ENCODE results near the gene TMEM245. TPM values are rescaled to one million over a fixed set of nuclear protein-coding genes. Genes with fewer than 3 reads are reported as not detected.

TMEM245 gene
- total and polyA plus RNA-seq, 2 experiments from 2014 or later: 20.8 to 30.2 TPM

GRCh38 chr9:109166171-109166770 lies 46.5 kb upstream of the TMEM245 start:
- H3K9me3 ChIP-seq (ENCODE audit: low read depth): no peaks in the 10 kb centered on the region
- no peak overlapping the region for H3K9ac ChIP-seq
- H2AFZ ChIP-seq: no peak overlapping the region
- TF ChIP-seq EZH2 (IDR thresholded peaks at IDR 0.05; ENCODE audit: insufficient read depth, poor library complexity, severe bottlenecking): no peak
- TF ChIP-seq EZH2phosphoT487 (IDR thresholded peaks at IDR 0.05; ENCODE audit: insufficient read depth, low read depth): no peak
- no peaks in the 10 kb centered on the region for H4K20me1 ChIP-seq (ENCODE audit: insufficient read depth)
- H3K79me2 ChIP-seq (ENCODE audit: insufficient read depth): no peaks in the 10 kb centered on the region
- peaks cover 54% of the 10 kb centered on the region for H3K27me3 ChIP-seq (replicated peaks; ENCODE audit: insufficient read depth)
- H3K27ac ChIP-seq: no peak overlapping the region
- H3K4me3 ChIP-seq: no peak overlapping the region
- H3F3A ChIP-seq (ENCODE audit: insufficient read depth): no peaks in the 10 kb centered on the region
- no peaks in the 10 kb centered on the region for H3K36me3 ChIP-seq (ENCODE audit: low read depth)
- H3K9me2 ChIP-seq (ENCODE audit: insufficient read depth): no peaks in the 10 kb centered on the region
- H3K4me1 ChIP-seq (ENCODE audit: insufficient read depth): no peaks in the 10 kb centered on the region
- no peak overlapping the region for H3K4me2 ChIP-seq (ENCODE audit: unreplicated experiment)
- DNase-seq: no peak
- WGBS, 2 experiments (ENCODE audit: low coverage in 1 of 2, low lambda C conversion rate in 2 of 2, missing lambda C conversion rate in 2 of 2): 77 to 95% methylated on average over 10 to 16 of the region's 16 CpGs
- in situ Hi-C loops (cut with MboI): no loop called here

GRCh38 chr9:109164042-109164441 lies 44.3 kb upstream of the TMEM245 start:
- DNase-seq: no peak
- no peak overlapping the region for H2AFZ ChIP-seq
- H3K9me2 ChIP-seq (ENCODE audit: insufficient read depth): no peaks in the 10 kb centered on the region
- WGBS, 2 experiments (ENCODE audit: low coverage in 1 of 2, low lambda C conversion rate in 2 of 2, missing lambda C conversion rate in 2 of 2): 89 to 91% methylated on average over 5 of the region's 5 CpGs
- in situ Hi-C loops (cut with MboI): no loop called here
- no peak overlapping the region for H3K27ac ChIP-seq
- no peak overlapping the region for H3K4me2 ChIP-seq (ENCODE audit: unreplicated experiment)
- no peaks in the 10 kb centered on the region for H3K36me3 ChIP-seq (ENCODE audit: low read depth)
- no peaks in the 10 kb centered on the region for H3K79me2 ChIP-seq (ENCODE audit: insufficient read depth)
- no peaks in the 10 kb centered on the region for H4K20me1 ChIP-seq (ENCODE audit: insufficient read depth)
- H3K4me1 ChIP-seq (ENCODE audit: insufficient read depth): no peaks in the 10 kb centered on the region
- no peak overlapping the region for H3K4me3 ChIP-seq
- peaks cover 54% of the 10 kb centered on the region for H3K27me3 ChIP-seq (replicated peaks; ENCODE audit: insufficient read depth)
- 0 out of 2 replicates have a peak, but pooled peaks cover under 1% of the 10 kb centered on the region for H3F3A ChIP-seq (ENCODE audit: insufficient read depth)
- no peak for TF ChIP-seq EZH2phosphoT487 (IDR thresholded peaks at IDR 0.05; ENCODE audit: insufficient read depth, low read depth)
- no peak for TF ChIP-seq EZH2 (IDR thresholded peaks at IDR 0.05; ENCODE audit: insufficient read depth, poor library complexity, severe bottlenecking)
- H3K9ac ChIP-seq: no peak overlapping the region
- H3K9me3 ChIP-seq (ENCODE audit: low read depth): no peaks in the 10 kb centered on the region

- 66 to 83% methylated on average over 1 of the region's 1 CpG for WGBS, 2 experiments (ENCODE audit: low coverage in 1 of 2, low lambda C conversion rate in 2 of 2, missing lambda C conversion rate in 2 of 2)
- 0 out of 2 replicates have a peak, but pooled peaks cover 5% of the 10 kb centered on the region for H3F3A ChIP-seq (ENCODE audit: insufficient read depth)
- no peaks in the 10 kb centered on the region for H3K36me3 ChIP-seq (ENCODE audit: low read depth)
- no peaks in the 10 kb centered on the region for H3K9me2 ChIP-seq (ENCODE audit: insufficient read depth)
- H3K27me3 ChIP-seq (replicated peaks; ENCODE audit: insufficient read depth): peaks cover 53% of the 10 kb centered on the region
- H3K4me2 ChIP-seq (ENCODE audit: unreplicated experiment): no peak overlapping the region
- no peaks in the 10 kb centered on the region for H4K20me1 ChIP-seq (ENCODE audit: insufficient read depth)
- no peak overlapping the region for H2AFZ ChIP-seq
- no peaks in the 10 kb centered on the region for H3K4me1 ChIP-seq (ENCODE audit: insufficient read depth)
- TF ChIP-seq EZH2phosphoT487 (IDR thresholded peaks at IDR 0.05; ENCODE audit: insufficient read depth, low read depth): no peak
- no peak for TF ChIP-seq EZH2 (IDR thresholded peaks at IDR 0.05; ENCODE audit: insufficient read depth, poor library complexity, severe bottlenecking)
- no peak overlapping the region for H3K27ac ChIP-seq
- H3K79me2 ChIP-seq (ENCODE audit: insufficient read depth): no peaks in the 10 kb centered on the region
- no peak overlapping the region for H3K9ac ChIP-seq
- in situ Hi-C loops (cut with MboI): no loop called here
- H3K9me3 ChIP-seq (ENCODE audit: low read depth): no peaks in the 10 kb centered on the region
- DNase-seq: no peak
- H3K4me3 ChIP-seq: no peak overlapping the region
Observed at GRCh38 chr9:109163194-109163593, 43.4 kb upstream of the TMEM245 start.

GRCh38 chr9:109162677-109163076 lies 42.9 kb upstream of the TMEM245 start:
- no peak for DNase-seq
- no peak overlapping the region for H3K4me3 ChIP-seq
- no peaks in the 10 kb centered on the region for H3K9me3 ChIP-seq (ENCODE audit: low read depth)
- 58 to 61% methylated on average over 3 of the region's 3 CpGs for WGBS, 2 experiments (ENCODE audit: low coverage in 1 of 2, low lambda C conversion rate in 2 of 2, missing lambda C conversion rate in 2 of 2)
- no peaks in the 10 kb centered on the region for H3K4me1 ChIP-seq (ENCODE audit: insufficient read depth)
- in situ Hi-C loops (cut with MboI): no loop called here
- H4K20me1 ChIP-seq (ENCODE audit: insufficient read depth): no peaks in the 10 kb centered on the region
- H3K9me2 ChIP-seq (ENCODE audit: insufficient read depth): no peaks in the 10 kb centered on the region
- H3K79me2 ChIP-seq (ENCODE audit: insufficient read depth): no peaks in the 10 kb centered on the region
- no peak overlapping the region for H3K9ac ChIP-seq
- no peak overlapping the region for H3K27ac ChIP-seq
- 0 out of 2 replicates have a peak, but pooled peaks cover 5% of the 10 kb centered on the region for H3F3A ChIP-seq (ENCODE audit: insufficient read depth)
- TF ChIP-seq EZH2phosphoT487 (IDR thresholded peaks at IDR 0.05; ENCODE audit: insufficient read depth, low read depth) (no peak), EZH2 (IDR thresholded peaks at IDR 0.05; ENCODE audit: insufficient read depth, poor library complexity, severe bottlenecking) (no peak)
- no peaks in the 10 kb centered on the region for H3K36me3 ChIP-seq (ENCODE audit: low read depth)
- no peak overlapping the region for H3K4me2 ChIP-seq (ENCODE audit: unreplicated experiment)
- H3K27me3 ChIP-seq (replicated peaks; ENCODE audit: insufficient read depth): peaks cover 48% of the 10 kb centered on the region
- no peak overlapping the region for H2AFZ ChIP-seq

Data from GM23248 (cell line).